NCI-H1105 treated with DMSO at 0.1 percent for 48 hours (cell line): ENCODE results near the gene RASA3.

Experiments
- DNase-seq: peaks from one replicate; lab custom pipeline; 2025; lab: John Stamatoyannopoulos, UW

The RASA3 gene

DNA sequence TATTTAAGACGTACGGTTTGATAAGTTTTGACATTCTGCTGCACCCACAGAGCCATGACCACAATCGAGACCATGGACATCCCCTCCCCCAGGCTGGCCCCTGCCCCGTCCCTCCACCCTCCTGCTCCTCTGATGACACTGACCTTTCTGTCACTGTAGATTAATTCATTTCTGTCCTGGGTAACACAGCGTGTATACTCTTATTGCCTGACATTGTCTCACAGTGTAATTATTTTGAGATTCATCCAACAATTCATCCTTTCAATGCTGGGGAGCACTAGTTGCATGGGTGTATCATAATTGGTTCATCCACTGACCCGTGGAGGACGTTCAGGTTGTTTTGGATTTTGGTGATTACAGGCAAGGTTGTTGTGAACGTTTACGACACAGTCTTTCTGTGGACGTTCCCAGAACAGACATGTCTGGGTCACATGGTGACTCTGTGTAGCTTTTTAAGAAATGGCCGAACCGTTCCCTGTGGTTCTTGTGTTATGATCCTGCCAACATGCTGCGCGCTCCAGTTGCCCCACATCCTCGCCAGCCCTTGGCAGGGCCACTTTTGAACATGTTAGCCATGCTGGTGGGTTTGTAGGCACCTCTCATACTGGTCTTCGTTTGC lies 200.5 kb downstream of the RASA3 start:
- no peak for DNase-seq

- DNase-seq = no peak
These were observed 201.5 kb downstream of the RASA3 start for GRCh38 chr13:113930671-113931637.

DNA sequence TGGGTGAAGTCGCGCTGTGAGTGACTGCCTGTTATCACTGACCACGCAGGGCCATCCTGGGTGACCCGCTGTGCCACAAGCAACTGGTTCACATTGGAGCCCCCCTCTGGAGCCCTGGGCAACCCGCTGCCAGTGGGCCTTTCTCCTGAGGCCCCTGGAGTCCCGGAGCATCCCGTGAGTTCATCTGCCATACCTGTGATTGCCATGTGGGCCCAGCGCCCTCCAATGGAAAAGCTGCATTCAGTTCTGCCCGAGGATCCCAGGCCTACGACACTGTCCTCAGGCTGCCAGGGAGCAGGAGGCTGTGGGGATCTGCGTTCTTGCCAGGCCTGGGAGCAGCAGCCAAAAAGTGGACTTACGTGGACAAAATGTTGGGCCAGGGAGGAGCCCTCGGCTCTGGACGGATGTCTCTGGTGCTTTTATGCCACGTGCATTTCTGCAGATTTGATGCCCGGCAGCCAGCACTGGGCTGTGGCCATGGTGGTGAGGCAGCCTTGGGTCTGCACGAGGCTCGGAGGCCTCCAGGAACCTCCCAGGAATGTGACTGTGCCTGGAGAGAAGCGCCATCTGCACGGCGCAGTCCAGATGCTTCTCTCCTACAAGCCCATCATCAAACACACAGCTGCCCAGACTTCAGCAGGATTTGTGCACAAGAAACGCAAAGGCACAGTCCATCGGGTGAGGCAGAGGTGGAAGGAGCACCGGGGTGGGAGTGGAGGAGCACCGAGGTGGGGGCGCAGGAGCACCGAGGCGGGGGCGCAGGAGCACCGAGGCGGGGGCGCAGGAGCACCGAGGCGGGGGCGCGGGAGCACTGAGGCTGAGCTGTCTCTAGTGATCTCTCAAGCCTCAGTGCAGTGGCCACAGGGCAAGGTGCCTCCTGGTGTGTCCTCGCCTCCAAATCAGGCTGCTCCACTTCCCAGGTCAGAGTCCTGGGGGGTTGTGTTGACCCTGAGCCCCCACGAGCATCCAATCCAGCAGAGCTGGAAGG lies 202.5 kb downstream of the RASA3 start:
- no peak for DNase-seq

DNA sequence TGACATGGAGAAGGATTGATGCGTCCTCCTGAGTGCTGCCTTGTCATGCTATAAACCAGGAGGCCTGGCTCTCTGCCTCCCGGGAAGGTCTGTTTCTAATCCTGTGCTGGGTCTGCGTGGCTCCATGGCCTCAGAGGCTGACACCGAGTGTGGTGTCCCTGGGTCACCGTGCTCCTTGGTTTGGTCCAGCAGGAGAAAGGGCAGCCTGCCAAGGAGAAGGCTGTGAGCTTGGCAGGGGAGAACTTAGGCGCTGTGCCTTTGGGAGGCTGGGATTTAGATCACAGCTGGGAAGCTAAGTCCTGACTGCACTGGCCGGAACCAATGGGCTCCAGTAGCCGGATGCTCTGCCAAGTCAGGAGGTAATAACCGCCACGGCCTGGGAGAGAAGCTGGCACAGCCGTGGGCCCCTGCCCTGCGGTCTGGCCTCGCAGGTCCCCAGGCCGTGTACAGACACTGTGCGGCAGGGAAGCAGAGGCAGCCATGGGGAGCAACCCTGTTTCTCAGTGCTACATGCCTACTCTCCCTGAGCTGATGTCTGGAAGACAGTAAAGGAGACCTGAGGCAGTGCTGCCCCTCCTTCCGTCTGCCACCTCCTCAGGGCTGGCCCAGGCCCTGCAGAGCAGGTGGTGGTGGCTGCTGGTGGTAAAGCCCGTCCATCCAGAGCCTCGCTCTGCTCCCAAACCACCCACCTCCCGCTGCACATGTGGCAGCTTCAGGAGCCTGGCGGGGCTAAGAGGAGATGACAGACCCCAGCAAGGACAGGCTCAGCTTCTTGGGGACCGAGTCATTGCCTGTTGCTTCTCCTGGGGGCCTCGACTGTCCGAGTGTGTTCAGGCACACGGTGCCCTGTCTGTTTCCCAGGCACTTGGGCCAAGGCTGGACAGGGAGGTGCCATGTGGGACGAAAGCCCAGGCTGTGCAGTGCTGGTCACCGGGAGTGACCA lies 203.5 kb downstream of the RASA3 start:
- DNase-seq = no peak
